ENCODE measurements around the gene TMEM163.

The TMEM163 gene

DNA sequence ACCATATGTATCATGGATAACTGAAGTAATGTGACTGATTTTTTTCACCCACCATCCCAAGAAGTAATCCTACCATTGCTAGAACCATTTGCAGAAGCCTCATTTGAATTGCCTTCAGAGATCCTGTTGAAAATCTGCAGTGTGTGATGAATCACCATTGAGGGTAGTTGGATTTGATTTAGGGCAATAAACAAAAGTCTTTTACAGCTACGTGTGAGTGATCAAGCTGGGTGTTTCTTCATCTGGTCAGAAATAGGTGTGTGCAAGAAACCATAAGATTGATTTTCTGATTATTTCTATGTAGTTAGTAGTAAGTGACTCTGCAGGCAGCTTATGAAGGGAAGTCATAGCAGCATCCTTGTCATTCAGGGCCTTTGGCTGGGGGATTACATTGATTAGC is 305.4 kb downstream of the TMEM163 start:
- Histone ChIP-seq H3K4me3 (ENCODE audit: low read length) (no peak overlapping the region), H3K4me1 (ENCODE audit: control insufficient read depth, low read length) (peaks cover 35% of the 10 kb centered on the region), H3F3A (ENCODE audit: control insufficient read depth, insufficient read depth) (peaks cover 9% of the 10 kb centered on the region), H3K9me3 (ENCODE audit: control insufficient read depth, insufficient read depth, low read length) (no peaks in the 10 kb centered on the region), H3K36me3 (ENCODE audit: control insufficient read depth, low read length) (peaks cover 44% of the 10 kb centered on the region), H3K79me2 (ENCODE audit: control insufficient read depth, low read length) (peaks cover 4% of the 10 kb centered on the region; the same call in 1 of the 2 replicates), H3K27ac (ENCODE audit: low read depth, low read length) (no peak overlapping the region), H3K4me2 (ENCODE audit: low read length) (no peak overlapping the region), H4K20me1 (ENCODE audit: control insufficient read depth, insufficient read depth, low read depth, low read length) (no peaks in the 10 kb centered on the region), H3K27me3 (ENCODE audit: control insufficient read depth, low read length) (no peaks in the 10 kb centered on the region), H3K9me2 (replicated peaks; ENCODE audit: control insufficient read depth, low read length) (no peaks in the 10 kb centered on the region)
- TF ChIP-seq, protein P1, sequence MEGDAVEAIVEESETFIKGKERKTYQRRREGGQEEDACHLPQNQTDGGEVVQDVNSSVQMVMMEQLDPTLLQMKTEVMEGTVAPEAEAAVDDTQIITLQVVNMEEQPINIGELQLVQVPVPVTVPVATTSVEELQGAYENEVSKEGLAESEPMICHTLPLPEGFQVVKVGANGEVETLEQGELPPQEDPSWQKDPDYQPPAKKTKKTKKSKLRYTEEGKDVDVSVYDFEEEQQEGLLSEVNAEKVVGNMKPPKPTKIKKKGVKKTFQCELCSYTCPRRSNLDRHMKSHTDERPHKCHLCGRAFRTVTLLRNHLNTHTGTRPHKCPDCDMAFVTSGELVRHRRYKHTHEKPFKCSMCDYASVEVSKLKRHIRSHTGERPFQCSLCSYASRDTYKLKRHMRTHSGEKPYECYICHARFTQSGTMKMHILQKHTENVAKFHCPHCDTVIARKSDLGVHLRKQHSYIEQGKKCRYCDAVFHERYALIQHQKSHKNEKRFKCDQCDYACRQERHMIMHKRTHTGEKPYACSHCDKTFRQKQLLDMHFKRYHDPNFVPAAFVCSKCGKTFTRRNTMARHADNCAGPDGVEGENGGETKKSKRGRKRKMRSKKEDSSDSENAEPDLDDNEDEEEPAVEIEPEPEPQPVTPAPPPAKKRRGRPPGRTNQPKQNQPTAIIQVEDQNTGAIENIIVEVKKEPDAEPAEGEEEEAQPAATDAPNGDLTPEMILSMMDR (IDR thresholded peaks at IDR 0.05; ENCODE audit: low read depth, low read length, poor library complexity, severe bottlenecking), result no peak
- TF ChIP-seq EZH2phosphoT487 (IDR thresholded peaks at IDR 0.05; ENCODE audit: borderline replicate concordance, low read length), result no peak

DNA sequence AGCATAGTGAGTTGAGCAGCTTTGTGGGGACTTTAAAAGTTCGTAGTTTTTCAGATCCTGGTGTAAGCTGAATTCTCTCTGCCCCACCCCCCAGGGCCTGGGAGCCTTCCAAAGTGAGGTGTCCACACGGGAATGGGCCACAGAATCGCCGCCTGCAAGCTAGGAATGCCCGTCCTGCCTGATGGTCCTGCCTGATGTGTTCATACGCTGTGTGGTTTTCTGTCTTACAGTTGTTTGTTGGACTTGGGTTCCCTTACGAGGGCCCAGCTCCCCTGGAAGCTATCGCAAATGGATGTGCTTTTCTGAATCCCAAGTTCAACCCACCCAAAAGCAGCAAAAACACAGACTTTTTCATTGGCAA is 306.2 kb downstream of the TMEM163 start:
- Histone ChIP-seq H3K4me2 (ENCODE audit: low read length) (peak overlapping the region; percentile 73; the same call in 1 of the 2 replicates), H3K27me3 (ENCODE audit: control insufficient read depth, low read length) (no peaks in the 10 kb centered on the region), H3K36me3 (ENCODE audit: control insufficient read depth, low read length) (peaks cover 48% of the 10 kb centered on the region), H3K79me2 (ENCODE audit: control insufficient read depth, low read length) (peaks cover 4% of the 10 kb centered on the region; the same call in 1 of the 2 replicates), H3K4me1 (ENCODE audit: control insufficient read depth, low read length) (peaks cover 35% of the 10 kb centered on the region), H3F3A (ENCODE audit: control insufficient read depth, insufficient read depth) (peaks cover 9% of the 10 kb centered on the region), H3K4me3 (ENCODE audit: low read length) (no peak overlapping the region), H4K20me1 (ENCODE audit: control insufficient read depth, insufficient read depth, low read depth, low read length) (no peaks in the 10 kb centered on the region), H3K27ac (ENCODE audit: low read depth, low read length) (peak overlapping the region; percentile 87), H3K9me3 (ENCODE audit: control insufficient read depth, insufficient read depth, low read length) (no peaks in the 10 kb centered on the region), H3K9me2 (replicated peaks; ENCODE audit: control insufficient read depth, low read length) (no peaks in the 10 kb centered on the region)
- TF ChIP-seq EZH2phosphoT487 (IDR thresholded peaks at IDR 0.05; ENCODE audit: borderline replicate concordance, low read length), result no peak

DNA sequence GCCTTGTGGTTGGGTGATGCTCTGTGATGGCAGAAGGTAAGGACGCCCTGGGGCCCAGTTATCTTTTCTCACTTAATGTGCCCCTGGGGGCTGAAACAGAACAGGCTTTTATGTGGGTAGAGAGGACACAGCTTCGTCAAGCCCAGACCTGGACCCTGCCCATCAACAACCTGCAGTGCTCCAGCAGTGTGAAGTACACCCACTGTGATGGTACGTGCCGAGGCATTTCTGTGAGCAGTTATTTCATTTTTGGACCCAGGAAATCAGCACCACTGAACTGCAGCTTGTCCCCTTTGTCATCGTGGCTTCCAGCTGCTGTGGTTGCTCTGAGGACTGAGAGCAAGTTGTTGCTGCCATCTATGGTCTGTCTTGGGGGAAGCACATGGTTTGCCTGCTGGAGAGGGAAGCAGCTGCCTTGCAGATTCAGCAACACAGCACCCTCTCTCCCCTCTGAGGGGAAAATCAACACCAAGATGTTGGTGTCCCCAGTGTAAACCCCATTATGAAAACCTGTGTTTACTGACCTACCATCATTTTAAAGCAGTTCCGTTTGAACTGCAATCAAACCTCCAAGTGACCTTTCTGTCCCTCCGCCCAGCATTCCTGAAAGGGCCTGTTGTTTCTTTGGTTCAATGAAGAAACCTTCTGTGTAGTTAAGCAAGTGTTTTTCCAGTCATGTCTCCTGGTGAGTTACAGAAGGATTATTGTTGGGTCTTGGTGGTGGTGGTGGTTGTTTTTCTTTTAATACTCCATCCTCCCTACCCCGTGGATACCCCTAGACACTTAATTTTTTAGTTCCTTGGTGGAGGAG is 306.8 kb downstream of the TMEM163 start:
- Histone ChIP-seq H3K36me3 (ENCODE audit: control insufficient read depth, low read length) (peaks cover 47% of the 10 kb centered on the region), H3K79me2 (ENCODE audit: control insufficient read depth, low read length) (peaks cover 4% of the 10 kb centered on the region; the same call in 1 of the 2 replicates), H3K4me2 (ENCODE audit: low read length) (peak overlapping the region; percentile 73), H3K27me3 (ENCODE audit: control insufficient read depth, low read length) (no peaks in the 10 kb centered on the region), H3K9me2 (replicated peaks; ENCODE audit: control insufficient read depth, low read length) (no peaks in the 10 kb centered on the region), H4K20me1 (ENCODE audit: control insufficient read depth, insufficient read depth, low read depth, low read length) (no peaks in the 10 kb centered on the region), H3F3A (ENCODE audit: control insufficient read depth, insufficient read depth) (peaks cover 9% of the 10 kb centered on the region), H3K4me1 (ENCODE audit: control insufficient read depth, low read length) (peaks cover 35% of the 10 kb centered on the region), H3K4me3 (ENCODE audit: low read length) (peak overlapping the region; percentile 54), H3K27ac (ENCODE audit: low read depth, low read length) (peak overlapping the region; percentile 87), H3K9me3 (ENCODE audit: control insufficient read depth, insufficient read depth, low read length) (no peaks in the 10 kb centered on the region)
- TF ChIP-seq, protein P1 (IDR thresholded peaks at IDR 0.05; ENCODE audit: low read depth, low read length, poor library complexity, severe bottlenecking), result peak; percentile 92
- no peak for TF ChIP-seq EZH2phosphoT487 (IDR thresholded peaks at IDR 0.05; ENCODE audit: borderline replicate concordance, low read length)

DNA sequence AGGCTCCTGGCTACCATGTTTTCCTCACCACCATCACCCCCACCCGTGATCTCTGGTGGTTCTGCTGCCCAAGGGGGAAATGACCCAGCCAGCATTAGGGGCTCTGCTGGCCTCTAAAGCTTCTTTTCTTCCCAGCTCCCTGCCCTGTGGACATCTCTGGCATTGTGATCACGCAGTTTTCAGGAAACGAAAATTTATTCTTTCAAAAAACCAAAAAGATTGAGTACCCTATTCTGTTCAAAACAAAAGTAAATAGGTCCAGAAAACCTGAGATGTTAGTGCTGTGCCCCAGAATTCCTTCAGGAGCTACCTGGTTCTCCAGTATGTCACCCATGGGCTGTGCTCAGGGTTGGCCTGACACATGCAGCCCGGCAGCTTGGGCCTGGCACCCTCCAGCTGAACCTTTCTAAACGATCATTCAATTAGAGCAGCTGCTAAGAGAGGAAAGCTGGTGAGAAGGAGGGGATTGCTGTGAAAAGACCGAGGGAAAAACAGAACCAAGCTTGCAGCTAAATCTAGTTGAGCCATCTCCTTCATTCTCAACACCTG is 307.4 kb downstream of the TMEM163 start:
- peak overlapping the region; percentile 54 for H3K4me3 ChIP-seq (ENCODE audit: low read length)

More for the DNA sequence above, 307.4 kb downstream of the TMEM163 start:
- peak overlapping the region; percentile 87 for H3K27ac ChIP-seq (ENCODE audit: low read depth, low read length)
- peaks cover 9% of the 10 kb centered on the region for H3F3A ChIP-seq (ENCODE audit: control insufficient read depth, insufficient read depth)
- no peak for TF ChIP-seq EZH2phosphoT487 (IDR thresholded peaks at IDR 0.05; ENCODE audit: borderline replicate concordance, low read length)
- TF ChIP-seq, protein P1 (IDR thresholded peaks at IDR 0.05; ENCODE audit: low read depth, low read length, poor library complexity, severe bottlenecking), result no peak
- H3K4me2 ChIP-seq (ENCODE audit: low read length), result peak overlapping the region; percentile 73
- no peaks in the 10 kb centered on the region for H3K9me2 ChIP-seq (replicated peaks; ENCODE audit: control insufficient read depth, low read length)
- H3K36me3 ChIP-seq (ENCODE audit: control insufficient read depth, low read length), result peaks cover 47% of the 10 kb centered on the region
- peaks cover 4% of the 10 kb centered on the region; the same call in 1 of the 2 replicates for H3K79me2 ChIP-seq (ENCODE audit: control insufficient read depth, low read length)
- H3K4me1 ChIP-seq (ENCODE audit: control insufficient read depth, low read length), result peaks cover 35% of the 10 kb centered on the region
- no peaks in the 10 kb centered on the region for H4K20me1 ChIP-seq (ENCODE audit: control insufficient read depth, insufficient read depth, low read depth, low read length)
- no peaks in the 10 kb centered on the region for H3K9me3 ChIP-seq (ENCODE audit: control insufficient read depth, insufficient read depth, low read length)
- no peaks in the 10 kb centered on the region for H3K27me3 ChIP-seq (ENCODE audit: control insufficient read depth, low read length)

All from DOHH2 (cell line).